HepG2 (cell line): ENCODE data around the gene CDK2. TPM values are rescaled to one million over a fixed set of nuclear protein-coding genes. Genes with fewer than 3 reads are reported as not detected.

ENCODE experiments used
- ATAC-seq: fragments of 200-7000 bp; cut with Tn5 transposase; 3 replicates; pipeline ENCODE4 v1.9.1; 2020; ENCODE audit warnings: mild to moderate bottlenecking, moderate library complexity
- BruUV-seq: library from RNA; stranded (reverse); fragments of 400-500 nt; replicated peaks from 2 replicates; lab custom pipeline; 2021; lab: Mats Ljungman, UMichigan
- CTCF ChIA-PET: fragments of 300-600 bp; formaldehyde crosslinking; extraction: SDS; loops from one replicate; lab custom pipeline; 2021; ENCODE audit warnings: low total read pairs, inconsistent platforms, low intra/inter-chr PET ratio; lab: Yijun Ruan, JAX
- POLR2A ChIA-PET: fragments of 350-600 bp; sonication (Branson Sonifier 250); formaldehyde crosslinking; loops from one replicate; lab custom pipeline; 2020; ENCODE audit warnings: antibody characterized with exemption, inconsistent platforms; lab: Yijun Ruan, JAX
- DNase-seq: peaks from one replicate; pipeline ENCODE4 v3.0.0-alpha.2; 2015; ENCODE audit warnings: low spot score
- FAIRE-seq: peaks from 3 replicates; lab custom pipeline; 2011; peaks lifted over from hg19 to GRCh38; lab: Jason Lieb, UNC
- H2AFZ ChIP-seq: one replicate; pipeline ENCODE4 v1.6.1; 2011; ENCODE audit warnings: low read length, inconsistent platforms
- H3K27ac ChIP-seq: fragments of 300-600 bp; 3 replicates; pipeline ENCODE4 v1.8.0; 2011; ENCODE audit warnings: mixed run types, mild to moderate bottlenecking, mixed read lengths, low read length, inconsistent platforms; ENCODE audit not compliant: insufficient read depth; ENCODE audit errors: extremely low read length
- H3K27me3 ChIP-seq, 2 experiments: fragments of 200-600 bp in 1 of 2; 2 replicates in 1 of 2; 3 replicates in 1 of 2; pipeline versions ENCODE4 v1.6.0 to v1.8.0; 2011; ENCODE audit warnings: low read length in 2 of 2, mild to moderate bottlenecking in 2 of 2, moderate library complexity in 2 of 2, inconsistent platforms in 1 of 2; ENCODE audit not compliant: insufficient read depth in 2 of 2, control insufficient read depth in 1 of 2
- H3K36me3 ChIP-seq, 2 experiments: fragments of 200-600 bp in 1 of 2; replicated peaks in 1 of 2; 2 replicates in 1 of 2; 3 replicates in 1 of 2; pipeline versions ENCODE4 v1.5.1 to v1.8.0; 2011; ENCODE audit warnings: low read length in 2 of 2, inconsistent platforms in 1 of 2; ENCODE audit not compliant: insufficient read depth in 2 of 2, control insufficient read depth in 1 of 2
- H3K4me1 ChIP-seq: 2 replicates; pipeline ENCODE4 v1.5.1; 2012; ENCODE audit warnings: low read length, inconsistent platforms; ENCODE audit not compliant: insufficient read depth
- H3K4me2 ChIP-seq: 2 replicates; pipeline ENCODE4 v1.6.0; 2011; ENCODE audit warnings: low read depth, low read length, inconsistent platforms
- H3K4me3 ChIP-seq, 3 experiments: fragments of 200-600 bp in 1 of 3; sonication (generic), shearing (Covaris generic) in 1 of 3; replicated peaks in 1 of 3; 2 replicates each; pipeline ENCODE4 v1.5.1; 2011 to 2016; ENCODE audit warnings: low read length in 3 of 3, inconsistent platforms in 2 of 3, low read depth in 2 of 3, mild to moderate bottlenecking in 2 of 3, control low read depth in 1 of 3, mixed read lengths in 1 of 3; ENCODE audit not compliant: insufficient read depth in 1 of 3
- H3K79me2 ChIP-seq: one replicate; pipeline ENCODE4 v1.6.1; 2011; ENCODE audit warnings: low read length, inconsistent platforms; ENCODE audit not compliant: insufficient read depth
- H3K9ac ChIP-seq: 2 replicates; pipeline ENCODE4 v1.6.0; 2011; ENCODE audit warnings: mild to moderate bottlenecking, low read depth, low read length, inconsistent platforms; ENCODE audit not compliant: insufficient read depth
- H3K9me3 ChIP-seq: 2 replicates; pipeline ENCODE4 v1.5.1; 2012; ENCODE audit warnings: mild to moderate bottlenecking, low read length
- H4K20me1 ChIP-seq: 2 replicates; pipeline ENCODE4 v1.6.0; 2011; ENCODE audit warnings: inconsistent platforms, mild to moderate bottlenecking, low read length, moderate library complexity; ENCODE audit not compliant: insufficient read depth
- CBFB ChIP-seq: sonication (generic); formaldehyde crosslinking; IDR thresholded peaks from 2 replicates; pipeline ENCODE4 v1.4.0; 2020; ENCODE audit warnings: missing genetic modification reagents
- HCFC1 ChIP-seq: fragments of 150-350 bp; IDR thresholded peaks from 2 replicates; pipeline ENCODE4 v1.6.1; 2014; ENCODE audit warnings: low read depth, low read length
- HES4 ChIP-seq: sonication (generic); formaldehyde crosslinking; IDR thresholded peaks from 2 replicates; pipeline ENCODE4 v1.9.0; 2021; ENCODE audit warnings: mild to moderate bottlenecking, missing genetic modification reagents, borderline replicate concordance
- IRF2 ChIP-seq: IDR thresholded peaks from 2 replicates; pipeline ENCODE4 v1.6.1; 2018; ENCODE audit warnings: missing genetic modification reagents, missing compliant biosample characterization
- KDM5A ChIP-seq: fragments of 200-600 bp; sonication (generic); IDR thresholded peaks from 2 replicates; pipeline ENCODE4 v1.7.0; 2018; ENCODE audit warnings: antibody characterized with exemption, mild to moderate bottlenecking, low read length, borderline replicate concordance
- NPAS2 ChIP-seq: sonication (generic); formaldehyde crosslinking; IDR thresholded peaks from 2 replicates; pipeline ENCODE4 v1.8.0; 2022; ENCODE audit warnings: mild to moderate bottlenecking, missing genetic modification reagents, borderline replicate concordance
- SP5 ChIP-seq: IDR thresholded peaks from 2 replicates; pipeline ENCODE4 v1.6.1; 2016; ENCODE audit warnings: low read depth, borderline replicate concordance
- THAP11 ChIP-seq: IDR thresholded peaks from 2 replicates; pipeline ENCODE4 v1.6.1; 2016; ENCODE audit warnings: missing biosample characterization, missing genetic modification reagents
- ZNF251 ChIP-seq: sonication (generic); formaldehyde crosslinking; IDR thresholded peaks from 2 replicates; pipeline ENCODE4 v1.9.0; 2021; ENCODE audit warnings: mild to moderate bottlenecking, missing genetic modification reagents
- ZNF570 ChIP-seq: sonication (generic); formaldehyde crosslinking; IDR thresholded peaks from 2 replicates; pipeline ENCODE4 v1.4.0; 2020; ENCODE audit warnings: mild to moderate bottlenecking, missing genetic modification reagents, borderline replicate concordance
- ZNF792 ChIP-seq: IDR thresholded peaks from 2 replicates; pipeline ENCODE4 v1.6.1; 2016
- WGBS: methylation state at CpG from one replicate; pipeline ENCODE4 v1.1.6; 2017; ENCODE audit warnings: low lambda C conversion rate; 5-methylcytosine and 5-hydroxymethylcytosine counted together
- in situ Hi-C: cut with HindIII; loops from 2 replicates; pipeline ENCODE4 v1.10.0; 2017; ENCODE audit warnings: low pct_unique_long_range_greater_than_20kb; ENCODE audit not compliant: extremely low pct_ligation_motif_present
- intact Hi-C: fragments of 100-400 bp; cut with micrococcal nuclease; formaldehyde crosslinking; loops from one replicate; pipeline ENCODE4 v1.10.0; 2022; ENCODE audit not compliant: unreplicated experiment
- polyA plus RNA-seq, 8 experiments: library from polyadenylated mRNA; depleted of rRNA in 3 of 8; stranded (reverse) in 7 of 8; unstranded in 1 of 8; fragments of >200 nt; fragmentation: Illumina TruSeq in 4 of 8; extraction: Trizol in 4 of 8; gene quantifications; 2 replicates each; pipeline versions ENCODE4 v1.2.1 to v1.2.3, GENCODE V29; 2011 to 2016; ENCODE audit warnings: low read depth in 4 of 8, missing spikeins in 1 of 8, mixed read lengths in 1 of 8; ENCODE audit not compliant: insufficient read depth in 1 of 8
- total RNA-seq, 5 experiments: library from RNA; depleted of rRNA; stranded (reverse); fragments of >200 nt; fragmentation: Illumina TruSeq; extraction: Trizol; gene quantifications; 2 replicates each; pipeline ENCODE4 v1.2.3, GENCODE V29; 2016; ENCODE audit warnings: low read depth in 1 of 5
- TF ChIP-seq, protein P1 (sequence below): sonication (generic); formaldehyde crosslinking; IDR thresholded peaks from 2 replicates; pipeline ENCODE4 v1.8.1; 2022; ENCODE audit warnings: low read depth, mild to moderate bottlenecking, missing genetic modification reagents
- TF ChIP-seq, protein P2 (sequence below): sonication (generic); formaldehyde crosslinking; IDR thresholded peaks from 2 replicates; pipeline ENCODE4 v1.4.0; 2020; ENCODE audit warnings: low read depth, missing genetic modification reagents

Gene CDK2
- total and polyA plus RNA-seq, 2 of the 13 experiments (the other 11 are each of a cell fraction or from before 2014, with no cell fraction given) = 47.5 to 52.6 TPM

DNA sequence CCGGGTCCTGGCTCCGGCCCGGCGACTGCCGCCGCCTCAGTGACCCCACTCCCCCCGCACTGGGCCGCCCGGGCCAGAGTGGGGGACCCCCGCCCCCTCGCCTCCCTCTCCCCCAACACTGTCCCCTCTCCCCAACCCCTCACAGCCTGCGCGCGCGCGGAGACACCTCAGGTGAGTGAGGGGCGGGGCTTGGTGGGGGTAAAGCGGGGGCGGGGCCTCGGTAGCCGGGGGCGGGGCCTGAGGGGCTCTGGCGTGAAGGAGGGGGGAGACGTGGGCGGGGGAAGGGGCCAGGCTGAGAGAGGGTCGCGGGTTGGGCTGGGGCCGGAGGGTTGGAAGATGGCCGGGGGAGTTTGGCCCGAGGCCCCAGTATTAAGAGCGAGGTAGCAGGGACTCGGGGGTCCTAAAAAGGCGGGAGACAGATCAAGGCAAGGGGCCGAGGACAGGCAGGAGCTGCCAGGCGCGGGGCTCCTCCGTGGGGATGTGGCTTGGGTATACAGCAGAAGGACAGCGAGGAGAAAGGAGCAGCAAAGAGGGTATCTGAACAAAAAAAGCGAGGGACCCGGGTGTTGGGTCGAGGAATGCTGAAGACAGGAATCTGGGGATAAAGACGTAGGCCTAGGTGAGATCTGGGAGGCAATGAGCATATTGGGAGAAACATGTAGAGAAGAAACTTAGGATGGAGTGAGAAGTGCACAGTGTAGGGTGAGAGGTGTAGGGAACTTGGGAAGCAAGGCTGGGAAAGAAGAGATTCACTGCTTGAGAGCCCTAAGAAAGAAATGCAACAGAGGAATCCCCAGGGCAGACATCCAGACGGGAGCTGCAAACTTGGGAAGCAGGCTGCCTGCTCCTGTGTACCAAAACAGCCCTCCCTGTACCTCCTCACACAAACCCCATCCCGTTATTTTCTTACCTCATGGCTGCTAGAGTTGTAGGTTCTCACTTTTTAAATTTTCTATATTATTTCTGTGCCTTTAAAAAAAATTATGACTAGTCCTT is 41.2 kb downstream of the CDK2 start (continued):
- TF ChIP-seq NPAS2 (CRISPR knock-in tag) = no peak
- peak; percentile 11; the same call in 1 of the 2 replicates for TF ChIP-seq KDM5A
- TF ChIP-seq, protein P1, sequence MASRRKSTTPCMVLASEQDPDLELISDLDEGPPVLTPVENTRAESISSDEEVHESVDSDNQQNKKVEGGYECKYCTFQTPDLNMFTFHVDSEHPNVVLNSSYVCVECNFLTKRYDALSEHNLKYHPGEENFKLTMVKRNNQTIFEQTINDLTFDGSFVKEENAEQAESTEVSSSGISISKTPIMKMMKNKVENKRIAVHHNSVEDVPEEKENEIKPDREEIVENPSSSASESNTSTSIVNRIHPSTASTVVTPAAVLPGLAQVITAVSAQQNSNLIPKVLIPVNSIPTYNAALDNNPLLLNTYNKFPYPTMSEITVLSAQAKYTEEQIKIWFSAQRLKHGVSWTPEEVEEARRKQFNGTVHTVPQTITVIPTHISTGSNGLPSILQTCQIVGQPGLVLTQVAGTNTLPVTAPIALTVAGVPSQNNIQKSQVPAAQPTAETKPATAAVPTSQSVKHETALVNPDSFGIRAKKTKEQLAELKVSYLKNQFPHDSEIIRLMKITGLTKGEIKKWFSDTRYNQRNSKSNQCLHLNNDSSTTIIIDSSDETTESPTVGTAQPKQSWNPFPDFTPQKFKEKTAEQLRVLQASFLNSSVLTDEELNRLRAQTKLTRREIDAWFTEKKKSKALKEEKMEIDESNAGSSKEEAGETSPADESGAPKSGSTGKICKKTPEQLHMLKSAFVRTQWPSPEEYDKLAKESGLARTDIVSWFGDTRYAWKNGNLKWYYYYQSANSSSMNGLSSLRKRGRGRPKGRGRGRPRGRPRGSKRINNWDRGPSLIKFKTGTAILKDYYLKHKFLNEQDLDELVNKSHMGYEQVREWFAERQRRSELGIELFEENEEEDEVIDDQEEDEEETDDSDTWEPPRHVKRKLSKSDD (CRISPR knock-in tag) = no peak

DNA sequence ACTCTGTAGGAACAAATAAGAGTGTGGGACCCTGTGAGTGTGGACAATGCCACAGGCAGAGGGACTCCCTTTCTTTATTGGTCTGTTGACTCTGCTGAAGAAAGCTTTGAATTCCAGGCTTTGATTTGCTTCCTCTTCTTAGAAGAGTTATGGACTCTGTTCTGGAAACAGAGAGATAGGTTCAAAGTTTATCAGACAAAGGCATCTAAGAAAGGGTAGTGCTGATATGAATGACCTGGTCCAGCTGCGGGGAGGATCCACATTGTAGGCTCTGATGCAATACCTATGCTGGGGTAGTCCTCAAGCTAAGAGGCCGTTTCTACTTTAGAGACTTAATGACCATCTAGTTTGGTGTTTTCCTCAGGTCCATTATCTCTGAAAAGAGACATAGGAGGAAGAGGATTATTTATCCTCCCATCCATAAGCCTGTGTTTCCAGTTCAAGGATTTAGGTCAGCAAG is 43.5 kb downstream of the CDK2 start:
- Histone ChIP-seq H3K4me2 (peak overlapping the region; percentile 61), H3K9ac (peak overlapping the region; percentile 30; the same call in 1 of the 2 replicates), H3K4me1 (peaks cover 92% of the 10 kb centered on the region), H2AFZ (no peak overlapping the region), H3K27me3 (no peaks in the 10 kb centered on the region; a peak in 1 of 5 replicates), H3K9me3 (no peaks in the 10 kb centered on the region), H3K4me3 (peak overlapping the region in 1 of 3 experiments; percentile 1; a peak in 2 of 6 replicates), H3K27ac (peak overlapping the region; percentile 63), H3K36me3 (no peaks in the 10 kb centered on the region; a peak in 1 of 5 replicates), H4K20me1 (no peaks in the 10 kb centered on the region), H3K79me2 (no peaks in the 10 kb centered on the region)
- CTCF ChIA-PET = no interaction called here
- in situ Hi-C loops (no loop called here), intact Hi-C loops (loop anchor here (2.0 kb wide), 1 partner anchor 13 kb away; the partner anchor contains the start of gene SUOX)
- POLR2A ChIA-PET = interaction anchor here (0.5 to 3.0 kb wide), 9 partner anchors 9 to 289 kb away, joined by 3 to 27 read pairs (median 6); partner anchors contain the start of genes IKZF4, ORMDL2, RAB5B and SARNP
- 0% methylated on average over 2 of the region's 2 CpGs for WGBS
- FAIRE-seq (peak; percentile 91), ATAC-seq (peak; percentile 33), DNase-seq (peak; percentile 84)
- TSS peak; percentile 41 for BruUV-seq
- TF ChIP-seq ZNF570 (CRISPR knock-in tag) (no peak), HCFC1 (no peak), SP5 (0 out of 2 replicates have a peak, but pooled peaks have one; percentile 53), IRF2 (CRISPR knock-in tag) (peak; percentile 59; the same call in 1 of the 2 replicates), THAP11 (peak; percentile 57), HES4 (CRISPR knock-in tag) (no peak), CBFB (CRISPR knock-in tag) (no peak), ZNF792 (CRISPR knock-in tag) (no peak), ZNF251 (CRISPR knock-in tag) (no peak)
- TF ChIP-seq, protein P2, sequence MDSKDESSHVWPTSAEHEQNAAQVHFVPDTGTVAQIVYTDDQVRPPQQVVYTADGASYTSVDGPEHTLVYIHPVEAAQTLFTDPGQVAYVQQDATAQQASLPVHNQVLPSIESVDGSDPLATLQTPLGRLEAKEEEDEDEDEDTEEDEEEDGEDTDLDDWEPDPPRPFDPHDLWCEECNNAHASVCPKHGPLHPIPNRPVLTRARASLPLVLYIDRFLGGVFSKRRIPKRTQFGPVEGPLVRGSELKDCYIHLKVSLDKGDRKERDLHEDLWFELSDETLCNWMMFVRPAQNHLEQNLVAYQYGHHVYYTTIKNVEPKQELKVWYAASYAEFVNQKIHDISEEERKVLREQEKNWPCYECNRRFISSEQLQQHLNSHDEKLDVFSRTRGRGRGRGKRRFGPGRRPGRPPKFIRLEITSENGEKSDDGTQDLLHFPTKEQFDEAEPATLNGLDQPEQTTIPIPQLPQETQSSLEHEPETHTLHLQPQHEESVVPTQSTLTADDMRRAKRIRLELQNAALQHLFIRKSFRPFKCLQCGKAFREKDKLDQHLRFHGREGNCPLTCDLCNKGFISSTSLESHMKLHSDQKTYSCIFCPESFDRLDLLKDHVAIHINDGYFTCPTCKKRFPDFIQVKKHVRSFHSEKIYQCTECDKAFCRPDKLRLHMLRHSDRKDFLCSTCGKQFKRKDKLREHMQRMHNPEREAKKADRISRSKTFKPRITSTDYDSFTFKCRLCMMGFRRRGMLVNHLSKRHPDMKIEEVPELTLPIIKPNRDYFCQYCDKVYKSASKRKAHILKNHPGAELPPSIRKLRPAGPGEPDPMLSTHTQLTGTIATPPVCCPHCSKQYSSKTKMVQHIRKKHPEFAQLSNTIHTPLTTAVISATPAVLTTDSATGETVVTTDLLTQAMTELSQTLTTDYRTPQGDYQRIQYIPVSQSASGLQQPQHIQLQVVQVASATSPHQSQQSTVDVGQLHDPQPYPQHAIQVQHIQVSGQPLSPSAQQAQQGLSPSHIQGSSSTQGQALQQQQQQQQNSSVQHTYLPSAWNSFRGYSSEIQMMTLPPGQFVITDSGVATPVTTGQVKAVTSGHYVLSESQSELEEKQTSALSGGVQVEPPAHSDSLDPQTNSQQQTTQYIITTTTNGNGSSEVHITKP (CRISPR knock-in tag) = 0 out of 2 replicates have a peak, but pooled peaks have one; percentile 15
